ENCODE measurements around the gene IL10RB. TPM values are rescaled to one million over a fixed set of nuclear protein-coding genes. Genes with fewer than 3 reads are reported as not detected.
"Not testable (repeated sequence)": the region's sequence is repeated elsewhere in the genome, so short reads cannot be mapped to it uniquely, and the experiment has no call there.

IL10RB gene
- 27.5 TPM for total RNA-seq

DNA sequence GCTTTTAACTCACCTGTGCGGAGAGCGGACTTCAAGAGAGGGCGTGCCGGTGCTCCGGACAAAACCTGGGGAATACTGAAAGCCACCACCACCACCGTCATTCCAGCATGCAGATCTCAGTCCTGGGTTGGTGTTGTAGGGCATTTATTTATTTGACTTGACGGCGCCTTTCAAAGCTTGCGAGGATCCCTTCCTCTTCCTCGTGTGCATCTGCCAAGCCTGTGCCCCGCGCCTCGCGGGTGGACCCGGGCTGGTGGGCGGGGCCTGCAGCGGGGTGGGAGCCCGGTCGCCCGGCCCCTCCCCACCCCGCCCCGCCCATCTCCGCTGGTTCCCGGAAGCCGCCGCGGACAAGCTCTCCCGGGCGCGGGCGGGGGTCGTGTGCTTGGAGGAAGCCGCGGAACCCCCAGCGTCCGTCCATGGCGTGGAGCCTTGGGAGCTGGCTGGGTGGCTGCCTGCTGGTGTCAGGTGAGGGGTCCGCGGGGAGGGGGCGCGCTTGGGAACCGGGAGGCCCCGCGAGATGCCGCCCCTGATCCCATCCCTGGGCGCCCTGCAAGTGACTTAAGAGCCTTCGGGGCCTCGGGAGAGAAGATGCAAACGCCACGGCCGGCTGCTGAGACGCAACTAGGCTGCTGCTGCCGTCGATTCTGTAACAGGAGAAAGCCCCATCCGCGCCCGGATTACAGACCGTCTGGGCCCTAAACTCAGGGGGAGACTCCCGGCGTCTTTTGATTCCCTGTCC lies at the start of gene IL10RB:
IL10RB (plus strand) TSS at position 318 of the 739 bp plus-strand sequence; CDS start at position 417, 99 bp downstream.
- peak; percentile 78 for ATAC-seq

DNA sequence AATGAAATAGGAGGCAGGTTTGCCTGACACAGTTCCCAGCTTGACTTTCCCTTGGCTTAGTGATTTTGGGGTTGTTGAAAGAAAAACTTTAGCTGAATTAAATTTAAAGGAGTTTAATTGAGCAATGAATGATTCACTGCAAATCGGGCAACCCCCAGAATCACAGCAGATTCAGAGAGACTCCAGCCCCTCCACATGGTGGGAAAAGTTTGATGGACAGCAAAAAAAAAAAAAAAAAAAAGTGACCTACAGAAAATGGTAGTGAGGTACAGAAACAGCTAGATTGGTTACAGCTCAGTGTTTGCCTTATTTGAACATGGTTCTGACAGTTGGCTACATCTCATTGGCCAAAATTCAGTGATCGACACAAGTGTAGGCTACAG lies 49.0 kb upstream of the IL10RB start:
- no peak for ATAC-seq

DNA sequence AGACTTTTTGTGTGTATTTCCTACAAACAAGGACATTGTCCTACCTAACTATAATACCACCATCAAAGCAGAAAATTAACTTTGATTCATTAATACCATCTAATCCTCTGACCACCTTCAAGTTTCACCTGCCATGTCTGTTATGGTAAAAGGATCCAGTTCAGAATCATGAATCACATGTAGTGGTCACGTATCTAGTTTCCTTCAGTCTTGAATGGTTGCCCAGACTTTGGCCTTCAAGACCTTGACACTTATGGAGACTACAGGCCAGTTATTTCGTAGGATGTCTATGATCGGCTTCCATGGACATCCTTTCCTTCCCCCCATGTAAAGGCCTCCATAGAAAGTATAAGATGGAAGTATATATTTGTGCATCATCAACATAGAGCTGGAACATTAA lies 46.9 kb upstream of the IL10RB start:
- no peak for ATAC-seq

DNA sequence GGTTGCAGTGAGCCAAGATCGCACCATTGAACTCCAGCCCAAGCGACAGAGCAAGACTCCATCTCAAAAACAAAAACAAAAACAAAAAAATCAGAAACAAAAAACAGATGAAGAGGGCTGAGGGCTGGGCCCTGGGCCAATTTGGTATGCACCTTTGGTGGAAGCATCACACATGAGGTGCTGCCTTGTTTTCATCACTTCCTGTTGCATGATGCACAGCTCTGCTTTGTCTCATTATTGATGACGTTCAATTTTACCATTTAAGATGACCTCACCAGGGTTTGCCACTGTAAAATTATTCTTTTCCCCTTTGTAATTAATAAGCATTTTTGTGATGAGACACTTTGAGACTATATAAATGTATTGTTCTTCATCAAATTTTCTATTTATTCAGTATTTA lies 46.2 kb upstream of the IL10RB start:
- no peak for ATAC-seq

DNA sequence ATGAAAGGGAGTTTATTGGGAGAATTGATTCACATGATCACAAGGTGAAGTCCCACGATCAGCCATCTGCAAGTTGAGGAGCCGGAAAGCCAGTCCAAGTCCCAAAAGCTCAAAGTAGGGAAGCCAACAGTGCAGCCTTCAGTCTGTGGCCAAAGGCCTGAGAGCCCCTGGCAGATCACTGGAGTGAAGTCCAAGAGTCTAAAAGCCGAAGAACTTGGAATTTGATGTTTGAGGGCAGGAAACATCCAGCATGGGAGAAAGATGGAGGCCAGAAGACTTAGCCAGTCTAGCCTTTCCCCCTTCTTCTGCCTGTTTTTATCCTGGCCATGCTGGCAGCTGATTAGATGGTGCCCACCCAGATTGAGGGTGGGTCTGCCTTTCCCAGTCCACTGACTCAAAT lies 40.8 kb upstream of the IL10RB start:
- ATAC-seq: not testable (repeated sequence)

DNA sequence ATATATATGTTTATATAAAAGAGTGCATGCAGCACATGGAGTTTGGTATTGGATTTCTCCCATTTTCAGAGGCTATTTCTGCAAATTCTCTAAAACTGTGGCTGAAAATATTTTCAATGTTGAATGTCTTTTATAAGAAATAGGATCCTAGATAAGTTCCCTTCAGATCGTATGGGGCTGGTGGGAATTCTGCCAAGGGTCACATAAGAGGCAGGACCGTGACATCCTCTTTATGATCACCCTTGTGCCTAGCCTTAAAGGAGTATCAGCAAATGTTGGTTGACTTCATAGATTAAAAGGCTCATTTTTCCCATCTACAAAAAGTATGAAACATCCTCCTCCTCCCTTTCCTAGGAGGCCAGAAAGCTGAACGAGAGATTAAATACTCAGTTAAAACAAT lies 37.7 kb upstream of the IL10RB start:
- no peak for ATAC-seq

DNA sequence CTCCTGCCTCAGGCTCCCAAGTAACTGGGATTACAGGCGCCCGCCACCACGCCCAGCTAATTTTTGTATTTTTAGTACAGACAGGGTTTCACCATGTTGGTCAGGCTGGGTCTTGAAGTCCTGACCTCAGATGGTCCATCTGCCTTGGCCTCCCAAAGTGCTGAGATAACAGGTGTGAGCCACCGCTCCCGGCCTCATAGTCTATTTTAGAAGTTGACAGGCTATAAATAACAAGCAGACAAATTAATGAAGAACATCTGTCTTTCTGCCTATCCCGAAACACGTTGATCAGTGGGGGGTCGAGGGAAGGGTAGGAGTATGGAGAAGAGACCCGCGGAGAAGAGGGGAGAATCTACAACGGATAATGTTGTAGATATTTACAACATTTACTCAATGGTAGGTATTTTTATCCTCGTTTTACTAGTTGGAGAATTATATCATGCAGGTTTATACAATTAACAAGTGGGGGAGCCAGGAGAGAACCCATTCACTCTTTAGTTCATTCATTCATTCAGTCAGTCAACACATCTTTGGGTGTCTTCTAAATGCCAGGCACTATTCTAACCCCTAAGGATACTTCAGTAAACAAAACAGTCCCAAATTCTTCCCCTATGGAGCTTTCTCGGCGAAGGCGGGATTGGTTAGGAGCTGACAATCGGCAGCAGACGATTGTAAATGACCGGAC lies 36.9 kb upstream of the IL10RB start:
- no peak for ATAC-seq

DNA sequence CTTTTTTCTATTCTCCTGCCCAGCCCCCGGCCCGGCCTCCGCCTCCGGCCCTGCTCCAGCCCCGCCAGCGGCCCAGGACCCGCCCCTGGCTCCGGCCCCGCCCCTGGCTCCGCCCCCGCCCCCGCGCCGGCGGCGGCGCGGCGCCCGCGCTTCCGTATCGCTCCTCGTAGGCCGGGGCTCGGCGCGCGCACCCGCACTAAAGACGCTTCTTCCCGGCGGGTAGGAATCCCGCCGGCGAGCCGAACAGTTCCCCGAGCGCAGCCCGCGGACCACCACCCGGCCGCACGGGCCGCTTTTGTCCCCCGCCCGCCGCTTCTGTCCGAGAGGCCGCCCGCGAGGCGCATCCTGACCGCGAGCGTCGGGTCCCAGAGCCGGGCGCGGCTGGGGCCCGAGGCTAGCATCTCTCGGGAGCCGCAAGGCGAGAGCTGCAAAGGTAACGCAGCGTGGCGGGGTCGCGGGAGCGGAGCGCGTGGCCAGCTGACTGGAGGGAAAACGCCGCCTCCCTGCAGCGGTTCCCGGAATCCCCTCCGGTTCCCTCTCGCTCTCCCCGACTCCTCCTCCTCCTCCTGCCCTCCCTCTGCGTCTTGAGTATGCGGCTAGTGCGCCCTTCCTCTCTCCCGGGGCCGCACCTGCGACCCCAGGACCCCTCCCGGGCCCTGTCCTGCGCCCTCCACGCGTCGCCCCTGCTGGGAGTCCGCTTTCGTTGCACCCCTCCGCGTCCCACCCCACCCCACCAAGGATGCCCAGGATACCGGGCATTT lies 36.2 kb upstream of the IL10RB start, which contains the start of gene IFNAR2:
IFNAR2 (plus strand) TSS at position 155 of the 761 bp plus-strand sequence. CDS start 11,985 bp downstream, outside the sequence.
- peak; percentile 84 for ATAC-seq

DNA sequence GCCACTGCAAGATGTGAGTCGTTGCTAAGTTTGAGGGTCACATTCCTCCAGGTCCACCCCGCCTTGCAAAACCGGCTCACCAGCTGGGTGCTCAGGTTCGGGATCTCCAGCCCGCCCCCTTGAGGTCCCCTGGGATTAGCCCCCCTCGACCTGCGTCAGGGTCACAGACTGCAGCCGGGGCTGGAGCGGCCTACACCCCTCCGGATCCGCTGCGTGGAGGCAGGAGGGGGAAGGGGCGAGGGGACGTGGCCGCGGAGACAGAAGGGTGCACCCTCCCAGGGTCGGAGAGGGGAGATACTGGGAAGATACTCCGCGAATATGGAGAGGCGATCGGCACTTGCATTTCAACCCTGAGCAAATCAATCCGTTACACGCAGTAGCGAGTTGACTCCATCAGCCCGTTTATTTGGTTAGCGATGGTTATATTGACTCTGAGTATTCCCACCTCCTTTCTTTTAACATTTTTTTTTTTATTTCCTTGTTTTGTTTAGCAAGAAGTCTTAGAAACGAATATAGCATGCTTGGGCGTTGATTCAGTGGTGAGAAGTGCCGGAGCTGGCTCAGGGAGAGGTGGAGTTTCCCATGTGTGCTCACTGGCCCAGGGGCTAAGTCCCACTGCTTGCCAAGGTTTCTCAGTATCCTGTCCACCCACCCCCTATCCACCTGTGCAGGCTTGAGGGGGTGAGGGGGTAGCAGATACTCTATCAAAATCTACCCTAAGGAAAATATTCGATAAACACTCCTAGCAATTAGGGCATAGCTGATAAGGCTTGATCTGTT lies 35.4 kb upstream of the IL10RB start:
- peak; percentile 61 for ATAC-seq

DNA sequence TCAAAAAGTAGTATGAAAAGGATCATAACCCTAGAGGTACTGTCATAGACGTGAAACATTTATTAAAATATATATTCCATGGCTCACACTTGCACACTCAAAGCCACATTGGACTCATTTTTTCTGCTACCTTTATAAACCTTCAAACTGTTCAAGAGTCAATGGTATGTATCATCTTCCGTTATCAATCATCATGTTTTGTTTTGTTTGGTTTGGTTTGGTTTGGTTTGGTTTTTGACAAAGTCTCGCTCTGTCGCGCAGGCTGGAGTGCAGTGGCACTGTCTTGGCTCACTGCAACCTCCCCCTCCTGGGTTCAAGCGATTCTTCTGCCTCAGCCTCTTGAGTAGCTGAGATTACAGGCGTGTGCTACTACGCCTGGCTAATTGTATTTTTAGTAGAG lies 34.6 kb upstream of the IL10RB start:
- ATAC-seq: no peak

DNA sequence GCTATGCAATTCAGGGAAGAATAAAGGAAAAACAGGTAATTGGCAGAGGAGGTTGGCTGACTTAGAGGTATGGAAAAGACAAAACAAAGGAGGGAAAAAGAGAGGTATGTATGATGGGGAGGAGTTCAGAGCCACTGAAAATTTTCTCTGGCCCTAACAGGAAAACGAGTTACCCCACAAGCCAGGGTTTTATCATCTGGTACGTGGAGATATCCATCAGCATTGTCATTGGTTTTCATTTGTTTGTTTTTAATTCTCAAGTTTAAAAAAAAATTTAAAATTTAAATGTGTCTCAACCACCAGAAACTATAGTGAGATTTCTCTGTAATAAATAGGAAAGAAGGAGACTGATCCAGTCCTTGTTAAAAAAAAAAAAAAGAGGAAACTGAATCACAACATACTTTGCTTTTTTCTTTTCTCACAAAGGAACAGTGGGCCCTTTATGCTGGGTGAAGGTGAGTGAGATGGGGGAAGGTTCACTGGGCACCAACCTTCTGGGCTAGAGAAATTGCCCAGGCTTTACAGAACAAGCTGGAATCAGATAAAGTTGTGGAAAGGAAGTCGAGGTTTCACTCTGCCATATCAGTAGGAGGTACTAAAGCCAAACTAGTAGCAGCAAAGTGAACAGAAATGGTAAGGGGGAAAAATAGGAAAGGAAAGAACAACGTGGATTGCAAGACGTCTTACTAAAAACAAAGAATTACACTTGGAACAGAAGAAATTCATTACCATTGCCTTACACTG lies 33.7 kb upstream of the IL10RB start:
- ATAC-seq: no peak

DNA sequence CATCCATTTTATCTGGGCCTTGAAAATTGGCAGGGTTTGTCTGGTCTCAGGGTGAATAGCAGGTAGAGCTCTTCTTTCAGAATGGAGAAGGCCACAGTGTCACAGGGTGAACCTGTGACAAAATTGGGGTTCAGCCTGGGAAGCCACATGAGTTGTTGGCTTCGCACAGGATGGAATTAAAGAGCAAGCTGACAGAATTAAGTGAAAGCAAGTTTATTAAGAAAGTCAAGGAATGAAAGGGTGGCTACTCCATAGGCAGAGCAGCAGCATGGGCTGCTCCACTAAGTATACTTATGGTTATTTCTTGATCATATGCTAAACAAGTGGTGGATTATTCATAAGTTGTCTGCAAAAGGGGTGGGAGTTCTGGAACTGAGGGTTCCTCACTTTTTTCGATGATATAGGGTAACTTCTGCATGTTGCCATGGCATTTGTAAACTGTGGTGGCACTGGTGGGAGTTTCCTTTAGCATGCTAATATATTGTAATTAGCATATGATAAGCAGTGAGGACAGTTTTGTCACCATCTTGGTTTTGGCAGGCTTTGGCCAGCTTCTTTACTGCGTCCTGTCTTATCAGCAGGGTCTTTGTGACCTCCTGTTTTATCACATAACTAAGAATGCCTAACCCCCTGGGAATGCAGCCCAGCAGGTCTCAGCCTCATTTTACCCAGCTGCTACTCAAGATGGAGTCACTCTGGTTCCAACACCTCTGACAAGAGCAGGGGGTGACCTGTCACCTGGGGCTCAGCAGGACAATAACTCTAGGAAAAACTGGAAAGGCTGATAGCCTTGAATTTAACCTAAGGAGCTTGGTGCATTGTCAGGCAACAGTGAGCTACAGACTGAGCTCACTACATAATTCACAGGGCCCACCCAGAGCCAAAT lies 31.3 kb upstream of the IL10RB start:
- no peak for ATAC-seq

DNA sequence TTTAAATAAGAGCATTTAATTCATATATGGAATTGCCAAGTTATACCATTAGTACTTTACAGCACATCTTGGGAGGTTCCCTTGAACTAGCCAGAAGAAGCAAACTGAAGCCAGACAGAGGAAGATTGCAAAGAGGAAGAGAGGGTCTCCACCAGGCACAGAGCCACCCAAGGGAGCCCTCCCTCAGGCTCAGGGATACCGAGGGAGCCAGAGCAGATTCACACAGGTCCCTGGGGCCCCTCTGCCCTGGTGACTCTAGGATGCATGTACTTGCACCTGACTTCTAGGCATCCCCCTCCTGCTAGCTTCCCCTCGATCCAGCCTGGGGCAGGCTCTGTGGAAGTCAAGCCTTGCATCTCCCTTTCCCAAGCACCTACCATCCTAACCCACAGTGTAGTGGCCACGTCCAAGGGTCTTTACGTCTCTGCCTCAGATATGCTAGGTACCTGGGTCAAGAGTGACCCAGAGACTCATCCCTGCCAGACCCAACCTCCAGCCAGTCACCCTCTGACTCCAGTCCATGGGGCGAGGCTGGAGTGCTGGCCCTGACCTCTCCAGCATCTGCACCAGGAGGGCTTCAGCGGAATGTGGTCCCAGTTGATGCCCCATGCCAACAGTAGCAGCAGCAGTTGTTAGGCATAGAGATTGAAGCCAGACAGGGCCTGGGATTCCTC lies 30.0 kb upstream of the IL10RB start:
- peak; percentile 15 for ATAC-seq

DNA sequence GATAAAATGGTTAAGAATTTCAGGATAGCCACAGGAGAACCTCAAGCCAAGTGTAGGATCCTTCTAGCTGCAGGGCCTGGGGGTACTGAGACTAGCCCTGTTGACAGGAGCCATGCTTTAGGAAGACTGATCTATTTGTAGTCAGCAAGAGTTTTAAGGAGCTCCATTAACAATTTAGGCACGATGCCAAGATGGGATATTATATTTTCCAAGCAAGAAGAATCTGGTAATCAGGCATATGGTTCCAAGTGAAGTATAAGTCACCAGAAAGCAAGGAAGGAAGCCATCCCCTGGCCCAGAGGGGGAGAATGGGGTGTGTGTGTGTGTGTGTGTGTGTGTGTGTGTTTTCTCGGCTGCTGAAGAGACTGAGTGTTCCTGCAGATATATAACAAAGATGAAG lies 29.4 kb upstream of the IL10RB start:
- ATAC-seq: no peak

DNA sequence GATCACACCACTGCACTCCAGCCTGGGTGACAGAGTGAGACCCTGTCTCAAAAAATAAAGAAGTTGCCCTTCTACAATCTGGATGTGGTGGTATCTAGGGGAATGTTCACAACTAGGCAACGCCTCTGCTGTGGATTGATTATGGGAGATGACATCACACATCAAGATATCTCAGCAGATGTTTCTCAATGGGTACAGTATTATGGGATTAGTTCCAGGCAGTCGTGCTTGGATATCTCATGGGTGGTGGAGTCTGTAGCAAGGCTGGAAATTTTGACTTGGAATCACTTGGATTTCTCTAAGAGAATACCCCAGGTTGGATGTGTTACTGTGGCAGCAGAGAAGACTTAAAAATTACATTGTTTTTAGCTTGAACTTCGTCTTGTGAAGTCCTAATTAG lies 28.7 kb upstream of the IL10RB start:
- no peak for ATAC-seq

DNA sequence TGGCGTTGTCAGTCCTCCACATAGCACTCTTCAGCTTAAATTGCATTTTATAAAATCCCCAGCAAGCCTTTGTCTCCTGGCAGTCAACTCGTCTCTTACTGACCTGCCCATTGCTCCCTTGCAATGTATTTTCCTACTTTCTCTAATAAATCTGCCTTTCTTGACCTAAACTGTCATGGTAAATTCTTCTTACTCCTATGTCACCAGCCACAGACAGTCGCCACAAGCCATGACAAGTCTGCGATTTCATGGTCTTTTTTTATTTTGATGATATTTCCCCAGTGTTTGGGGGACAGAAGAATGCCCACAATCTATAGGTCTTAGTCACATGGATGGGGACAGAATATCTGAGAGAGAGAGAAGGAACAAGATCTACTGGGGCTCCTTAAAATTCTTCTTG lies 28.0 kb upstream of the IL10RB start:
- ATAC-seq: no peak

DNA sequence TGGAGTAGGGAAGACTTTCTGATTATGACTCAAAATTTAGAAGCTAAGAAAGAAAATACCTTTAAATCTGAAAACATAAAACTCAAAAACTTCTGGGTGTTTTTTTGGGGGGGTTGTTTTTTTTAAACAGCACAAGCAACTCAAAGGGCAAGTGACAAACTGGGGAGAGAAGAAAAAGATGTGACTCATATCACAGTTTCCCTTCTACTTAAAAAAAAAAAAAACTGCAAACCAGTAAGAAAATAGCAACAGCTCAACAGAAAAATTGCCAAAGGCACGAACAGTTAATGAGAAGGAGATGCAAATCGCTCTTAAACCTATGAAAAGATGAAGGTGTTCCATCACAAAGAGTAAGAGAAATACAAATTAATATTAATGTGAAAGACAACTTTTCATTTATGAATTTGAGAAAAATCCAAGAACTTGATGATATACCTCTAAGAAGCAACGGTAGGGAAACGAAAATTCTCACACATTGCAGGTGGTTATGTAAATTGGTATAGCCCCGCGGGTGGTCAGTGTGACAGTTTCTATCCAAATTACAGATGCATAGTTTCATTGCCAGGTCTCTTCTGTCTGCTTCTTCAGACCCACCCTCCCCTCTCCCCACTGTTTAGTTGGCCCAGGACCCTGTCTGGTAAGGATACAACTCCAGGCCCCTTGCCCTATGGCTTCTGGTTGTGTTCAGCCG lies 27.5 kb upstream of the IL10RB start:
- no peak for ATAC-seq

DNA sequence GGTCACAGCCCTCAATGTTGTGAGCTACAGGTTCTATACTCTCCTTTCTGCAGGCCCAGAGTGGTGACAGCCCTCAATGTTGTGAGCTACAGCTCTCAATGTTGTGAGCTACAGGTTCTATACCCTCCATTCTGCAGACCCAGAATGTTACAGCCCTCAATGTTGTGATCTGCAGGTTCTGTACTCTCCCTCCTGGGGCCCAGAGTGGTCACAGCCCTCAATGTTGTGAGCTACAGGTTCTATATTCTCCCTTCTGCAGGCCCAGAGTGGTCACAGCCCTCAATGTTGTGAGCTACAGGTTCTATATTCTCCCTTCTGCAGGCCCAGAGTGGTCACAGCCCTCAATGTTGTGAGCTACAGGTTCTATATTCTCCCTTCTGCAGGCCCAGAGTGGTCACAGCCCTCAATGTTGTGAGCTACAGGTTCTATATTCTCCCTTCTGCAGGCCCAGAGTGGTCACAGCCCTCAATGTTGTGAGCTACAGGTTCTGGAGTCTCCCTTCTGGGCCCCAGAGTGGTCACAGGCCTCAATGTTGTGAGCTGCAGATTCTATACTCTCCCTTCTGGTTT lies 26.5 kb upstream of the IL10RB start:
- not testable (repeated sequence) for ATAC-seq

DNA sequence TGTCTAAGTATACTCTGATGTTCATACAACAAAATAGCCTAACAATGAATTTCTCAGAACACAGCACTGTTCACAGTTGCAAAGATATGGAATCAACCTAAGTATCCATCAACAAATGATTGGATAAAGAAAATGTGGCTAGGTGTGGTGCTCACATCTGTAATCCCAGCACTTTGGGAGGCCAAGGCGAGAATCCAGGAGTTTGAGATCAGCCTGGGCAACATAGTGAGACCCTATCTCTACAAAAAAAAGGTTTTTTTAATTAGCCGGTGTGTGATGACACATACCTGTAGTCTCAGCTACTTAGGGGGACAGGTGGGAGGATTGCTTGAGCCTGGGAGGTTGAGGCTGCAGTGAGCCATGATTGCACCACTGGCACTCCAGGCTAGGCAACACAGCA lies 25.8 kb upstream of the IL10RB start:
- no peak for ATAC-seq

Measured in esophagus mucosa (tissue), 1 donor.